LNCaP clone FGC (cell line): Measurements from ENCODE around the gene STOML3.

ENCODE experiments used
- DNase-seq: peaks from one replicate; pipeline ENCODE4 v3.0.0-alpha.2; 2011; ENCODE audit warnings: low read depth
- H3K4me3 ChIP-seq: 2 replicates; pipeline ENCODE4 v1.5.1; 2011; ENCODE audit warnings: mild to moderate bottlenecking, low read depth, low read length, control low read depth
- TF ChIP-seq, protein P1 (sequence below): IDR thresholded peaks from 2 replicates; pipeline ENCODE4 v1.5.1; 2012; ENCODE audit warnings: mild to moderate bottlenecking; ENCODE audit not compliant: control insufficient read depth, insufficient read depth; ENCODE audit errors: extremely low read depth

Gene STOML3

GRCh38 chr13:39036212-39036611 is 45.6 kb upstream of the STOML3 start:
- DNase-seq, result no peak
- TF ChIP-seq, protein P1, sequence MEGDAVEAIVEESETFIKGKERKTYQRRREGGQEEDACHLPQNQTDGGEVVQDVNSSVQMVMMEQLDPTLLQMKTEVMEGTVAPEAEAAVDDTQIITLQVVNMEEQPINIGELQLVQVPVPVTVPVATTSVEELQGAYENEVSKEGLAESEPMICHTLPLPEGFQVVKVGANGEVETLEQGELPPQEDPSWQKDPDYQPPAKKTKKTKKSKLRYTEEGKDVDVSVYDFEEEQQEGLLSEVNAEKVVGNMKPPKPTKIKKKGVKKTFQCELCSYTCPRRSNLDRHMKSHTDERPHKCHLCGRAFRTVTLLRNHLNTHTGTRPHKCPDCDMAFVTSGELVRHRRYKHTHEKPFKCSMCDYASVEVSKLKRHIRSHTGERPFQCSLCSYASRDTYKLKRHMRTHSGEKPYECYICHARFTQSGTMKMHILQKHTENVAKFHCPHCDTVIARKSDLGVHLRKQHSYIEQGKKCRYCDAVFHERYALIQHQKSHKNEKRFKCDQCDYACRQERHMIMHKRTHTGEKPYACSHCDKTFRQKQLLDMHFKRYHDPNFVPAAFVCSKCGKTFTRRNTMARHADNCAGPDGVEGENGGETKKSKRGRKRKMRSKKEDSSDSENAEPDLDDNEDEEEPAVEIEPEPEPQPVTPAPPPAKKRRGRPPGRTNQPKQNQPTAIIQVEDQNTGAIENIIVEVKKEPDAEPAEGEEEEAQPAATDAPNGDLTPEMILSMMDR, result no peak
- peak overlapping the region; percentile 92 for H3K4me3 ChIP-seq

DNA sequence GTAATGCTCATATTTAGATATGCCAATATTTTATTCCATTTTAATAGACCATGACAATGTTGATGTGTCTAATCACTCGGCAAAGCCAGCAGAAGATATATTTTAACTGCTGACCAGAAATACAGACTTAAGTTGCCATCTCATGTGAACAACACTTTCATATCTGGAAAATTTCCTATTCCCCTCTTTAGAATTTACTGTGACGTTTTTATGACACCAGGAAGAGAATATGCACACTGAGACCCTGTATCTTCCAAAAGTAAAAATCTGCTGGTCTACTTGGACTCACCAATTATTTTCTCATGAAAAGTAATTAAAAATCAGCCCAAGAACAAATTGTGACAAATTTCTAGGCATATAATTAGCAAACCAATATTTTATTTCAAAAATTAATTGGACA is 45.2 kb upstream of the STOML3 start:
- TF ChIP-seq, protein P1, result no peak
- peak overlapping the region; percentile 92 for H3K4me3 ChIP-seq

GRCh38 chr13:39035204-39035603 is 44.6 kb upstream of the STOML3 start:
- peak overlapping the region; percentile 92 for H3K4me3 ChIP-seq
- DNase-seq, result no peak
- TF ChIP-seq, protein P1, result no peak

More for the DNA sequence above, 45.2 kb upstream of the STOML3 start:
- no peak for DNase-seq

DNA sequence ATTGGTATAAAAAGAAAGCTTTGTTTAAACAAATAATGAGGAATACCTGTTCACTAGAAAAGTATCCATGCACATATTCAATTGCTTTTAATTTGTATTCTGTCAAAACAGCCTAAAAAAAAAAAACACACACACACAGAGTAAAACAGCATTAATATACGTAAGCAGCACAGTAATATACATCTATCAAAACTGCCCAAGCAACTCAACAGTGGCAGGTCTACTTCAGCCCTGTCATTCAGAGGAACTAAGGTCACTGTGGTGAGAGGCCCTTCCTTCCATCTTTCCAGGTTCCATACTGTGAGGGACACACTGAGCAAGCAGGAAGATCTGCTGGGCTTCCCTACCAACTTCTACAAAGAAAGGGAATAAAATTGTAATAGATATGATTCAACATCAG is 43.5 kb upstream of the STOML3 start:
- no peak for DNase-seq
- TF ChIP-seq, protein P1, result no peak
- no peak overlapping the region for H3K4me3 ChIP-seq

DNA sequence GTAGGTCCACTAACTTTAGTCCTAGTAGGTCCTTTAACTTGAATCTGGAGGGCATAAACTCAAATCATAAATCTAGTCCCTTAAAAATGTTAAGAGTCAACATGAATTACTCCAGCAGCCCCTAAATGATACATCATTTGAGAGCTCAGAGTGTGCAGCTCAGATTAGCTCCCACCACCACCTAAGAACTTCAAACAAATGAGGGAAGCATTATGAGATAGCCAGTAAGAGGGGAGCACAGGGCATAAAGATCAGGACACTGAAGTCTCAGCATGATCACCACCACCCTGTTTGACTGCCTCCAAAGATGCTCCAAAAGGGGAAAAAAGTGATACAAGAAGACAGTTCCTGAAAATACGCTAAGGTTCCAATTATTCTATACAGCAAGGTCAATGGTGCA is 41.5 kb upstream of the STOML3 start:
- DNase-seq, result no peak

DNA sequence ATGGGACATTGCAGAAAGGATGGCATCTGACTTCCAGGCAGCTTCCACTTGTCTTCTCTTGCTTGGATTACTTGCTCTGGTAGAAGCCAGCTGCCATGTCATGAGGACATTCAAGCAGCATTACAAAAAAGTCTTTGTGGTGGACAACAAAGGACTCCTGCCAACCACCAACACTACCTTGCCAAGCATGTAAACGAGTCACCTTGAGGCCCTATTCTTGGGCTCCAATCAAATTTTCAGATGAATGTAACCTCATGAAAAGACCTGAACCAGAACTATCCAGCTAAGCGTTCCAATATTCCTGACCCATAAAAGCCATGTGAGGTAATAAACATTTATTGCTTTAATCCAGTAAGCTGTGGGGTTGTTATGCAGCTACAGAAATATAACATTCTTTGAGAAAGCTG is 34.8 kb upstream of the STOML3 start:
- TF ChIP-seq, protein P1, result no peak
- DNase-seq, result peak; percentile 57
- no peak overlapping the region for H3K4me3 ChIP-seq

More for the DNA sequence above, 41.5 kb upstream of the STOML3 start:
- no peak overlapping the region for H3K4me3 ChIP-seq
- TF ChIP-seq, protein P1, result no peak

- DNase-seq, result peak; percentile 50
- TF ChIP-seq, protein P1, result no peak
- H3K4me3 ChIP-seq, result no peak overlapping the region
These were observed 33.1 kb upstream of the STOML3 start for GRCh38 chr13:39023761-39024160.
